CD14-positive monocyte (primary cell): ENCODE measurements around the gene FAM169A. TPM values are rescaled to one million over a fixed set of nuclear protein-coding genes. Genes with fewer than 3 reads are reported as not detected.

Experiments used
- DNase-seq, 3 donors: peaks; one replicate each; pipeline ENCODE4 v3.0.0-alpha.2; 2011 to 2022
- H2AFZ ChIP-seq: 2 replicates; pipeline ENCODE4 v1.6.0; 2012; ENCODE audit warnings: mild to moderate bottlenecking, low read depth, low read length, inconsistent platforms; ENCODE audit not compliant: insufficient read depth, poor library complexity, severe bottlenecking
- H3K27ac ChIP-seq, 2 donors: 1 replicate in 1 of 2; 2 replicates in 1 of 2; pipeline ENCODE4 v1.5.1; 2012 to 2013; ENCODE audit warnings: low read length in 2 of 2, control low read depth in 1 of 2, inconsistent platforms in 1 of 2, low read depth in 1 of 2, mild to moderate bottlenecking in 1 of 2
- H3K27me3 ChIP-seq, 2 donors: one replicate each; pipeline versions ENCODE4 v1.6.0 to v1.6.1; 2011 to 2013; ENCODE audit warnings: low read length in 2 of 2; ENCODE audit not compliant: control insufficient read depth in 2 of 2, insufficient read depth in 2 of 2
- H3K36me3 ChIP-seq, 2 donors: replicated peaks in 1 of 2; 1 replicate in 1 of 2; 2 replicates in 1 of 2; pipeline versions ENCODE4 v1.5.1 to v1.6.1; 2012 to 2013; ENCODE audit warnings: low read length in 2 of 2, control low read depth in 1 of 2, inconsistent platforms in 1 of 2, mild to moderate bottlenecking in 1 of 2; ENCODE audit not compliant: insufficient read depth in 2 of 2, control insufficient read depth in 1 of 2
- H3K4me1 ChIP-seq, 2 donors: 1 replicate in 1 of 2; 2 replicates in 1 of 2; pipeline versions ENCODE4 v1.5.1 to v1.6.1; 2012 to 2013; ENCODE audit warnings: low read length in 2 of 2, control low read depth in 1 of 2, inconsistent platforms in 1 of 2, mild to moderate bottlenecking in 1 of 2, moderate library complexity in 1 of 2; ENCODE audit not compliant: insufficient read depth in 2 of 2, control insufficient read depth in 1 of 2
- H3K4me2 ChIP-seq: replicated peaks from 2 replicates; pipeline ENCODE3; 2012; ENCODE audit warnings: low read length, moderate library complexity, mild to moderate bottlenecking; ENCODE audit not compliant: poor library complexity, severe bottlenecking; ENCODE audit errors: extremely low read depth
- H3K4me3 ChIP-seq, 3 experiments: fragments of 200-600 bp in 1 of 3; sonication (generic) in 1 of 3; replicated peaks in 1 of 3; 1 replicate in 2 of 3; 2 replicates in 1 of 3; pipeline ENCODE4 v1.5.1; 2011 to 2013; ENCODE audit warnings: low read length in 3 of 3, mild to moderate bottlenecking in 3 of 3, control low read depth in 2 of 3, low read depth in 2 of 3, inconsistent platforms in 1 of 3, moderate library complexity in 1 of 3
- H3K79me2 ChIP-seq: 2 replicates; pipeline ENCODE4 v1.6.0; 2012; ENCODE audit warnings: mild to moderate bottlenecking, control low read depth, inconsistent platforms, low read length, moderate library complexity; ENCODE audit not compliant: insufficient read depth
- H3K9ac ChIP-seq: 2 replicates; pipeline ENCODE4 v1.6.0; 2017; ENCODE audit warnings: low read length, mild to moderate bottlenecking; ENCODE audit not compliant: insufficient read depth, poor library complexity, severe bottlenecking
- H3K9me3 ChIP-seq, 2 donors: replicated peaks in 1 of 2; 1 replicate in 1 of 2; 2 replicates in 1 of 2; pipeline versions ENCODE4 v1.5.1 to v1.6.1; 2012 to 2013; ENCODE audit warnings: low read length in 2 of 2, control low read depth in 1 of 2; ENCODE audit not compliant: control insufficient read depth in 1 of 2, insufficient read depth in 1 of 2
- H4K20me1 ChIP-seq: 2 replicates; pipeline ENCODE4 v1.6.0; 2012; ENCODE audit warnings: mild to moderate bottlenecking, low read length, control low read depth, moderate library complexity; ENCODE audit not compliant: insufficient read depth
- H3K27ac Mint-ChIP-seq, 7 donors: one replicate each; pipeline ENCODE4 v1.8.0; 2020; ENCODE audit warnings: mild to moderate bottlenecking in 7 of 7, mixed read lengths in 7 of 7, moderate library complexity in 6 of 7, inconsistent platforms in 2 of 7
- H3K27me3 Mint-ChIP-seq, 3 donors: one replicate each; pipeline ENCODE4 v1.8.0; 2021 to 2022; ENCODE audit warnings: low read depth in 3 of 3, mild to moderate bottlenecking in 3 of 3, mixed read lengths in 3 of 3, moderate library complexity in 3 of 3, inconsistent platforms in 1 of 3
- H3K36me3 Mint-ChIP-seq, 2 donors: one replicate each; pipeline ENCODE4 v1.8.0; 2020; ENCODE audit warnings: mixed read lengths in 2 of 2, inconsistent platforms in 1 of 2, mild to moderate bottlenecking in 1 of 2
- H3K4me1 Mint-ChIP-seq: one replicate; pipeline ENCODE4 v1.8.0; 2020; ENCODE audit warnings: mild to moderate bottlenecking, mixed read lengths
- H3K4me3 Mint-ChIP-seq, 2 donors: one replicate each; pipeline ENCODE4 v1.8.0; 2020; ENCODE audit warnings: mild to moderate bottlenecking in 2 of 2, mixed read lengths in 2 of 2, moderate library complexity in 1 of 2
- H3K9me3 Mint-ChIP-seq, 7 donors: one replicate each; pipeline ENCODE4 v1.8.0; 2020 to 2022; ENCODE audit warnings: mixed read lengths in 7 of 7, mild to moderate bottlenecking in 6 of 7, moderate library complexity in 6 of 7, inconsistent platforms in 2 of 7
- CTCF ChIP-seq: fragments of 200-600 bp; IDR thresholded peaks from one replicate; pipeline ENCODE4 v1.8.0; 2022; ENCODE audit warnings: antibody characterized with exemption, mild to moderate bottlenecking
- WGBS: methylation state at CpG from one replicate; pipeline ENCODE4 v1.1.5; 2013; ENCODE audit warnings: missing lambda C conversion rate; ENCODE audit not compliant: insufficient coverage; 5-methylcytosine and 5-hydroxymethylcytosine counted together
- intact Hi-C, 2 donors: fragments of 100-400 bp; cut with micrococcal nuclease; formaldehyde crosslinking; loops; one replicate each; pipeline versions ENCODE4 v1.15.0 to v1.15.1; 2023
- polyA plus RNA-seq, 3 donors: library from polyadenylated mRNA; depleted of rRNA in 1 of 3; unstranded in 2 of 3; stranded (reverse) in 1 of 3; fragments of 300-500 nt in 2 of 3; fragments of >200 nt in 1 of 3; fragmentation: Illumina TruSeq in 2 of 3; gene quantifications; 1 replicate in 2 of 3; 2 replicates in 1 of 3; pipeline ENCODE4 v1.2.3, GENCODE V29; 2012 to 2021

Gene FAM169A
- polyA plus RNA-seq, 3 donors = not detected

GRCh38 chr5:74833537-74834266 is 32.5 kb downstream of the FAM169A start:
- Histone ChIP-seq H3K36me3 (no peaks in the 10 kb centered on the region), H2AFZ (no peak overlapping the region), H3K79me2 (no peaks in the 10 kb centered on the region), H3K4me2 (no peak overlapping the region), H3K27ac (no peak overlapping the region), H3K9ac (no peak overlapping the region), H3K9me3 (no peaks in the 10 kb centered on the region), H3K4me3 (no peak overlapping the region), H4K20me1 (no peaks in the 10 kb centered on the region), H3K27me3 (no peaks in the 10 kb centered on the region), H3K4me1 (no peaks in the 10 kb centered on the region)
- no peak for DNase-seq
- Mint-ChIP-seq H3K4me1 (no peaks in the 10 kb centered on the region), H3K9me3 (peaks cover 0 to 7% (median 4%) of the 10 kb centered on the region in 7 donors), H3K36me3 (peaks cover 0 to 3% of the 10 kb centered on the region in 2 donors), H3K4me3 (no peak overlapping the region), H3K27ac (no peak overlapping the region), H3K27me3 (no peaks in the 10 kb centered on the region)
- WGBS = no CpG with 5 or more reads among the region's 3 CpGs
- intact Hi-C loops = no loop called here
- no peak for TF ChIP-seq CTCF

- 93% methylated on average over 6 of the region's 7 CpGs for WGBS
These were observed 36.8 kb downstream of the FAM169A start for GRCh38 chr5:74829413-74829812.

More at GRCh38 chr5:74829413-74829812, 36.8 kb downstream of the FAM169A start:
- no peak overlapping the region for H2AFZ ChIP-seq
- no peaks in the 10 kb centered on the region for H3K9me3 ChIP-seq
- no peak overlapping the region for H3K9ac ChIP-seq
- no peaks in the 10 kb centered on the region for H4K20me1 ChIP-seq
- Mint-ChIP-seq H3K36me3 (no peaks in the 10 kb centered on the region), H3K4me3 (no peak overlapping the region), H3K27me3 (no peaks in the 10 kb centered on the region), H3K4me1 (no peaks in the 10 kb centered on the region), H3K27ac (no peak overlapping the region), H3K9me3 (peaks cover 0 to 3% (median 0%) of the 10 kb centered on the region in 7 donors)
- intact Hi-C loops = no loop called here
- TF ChIP-seq CTCF = no peak
- no peaks in the 10 kb centered on the region for H3K27me3 ChIP-seq
- H3K4me3 ChIP-seq = no peak overlapping the region
- H3K4me2 ChIP-seq = no peak overlapping the region
- no peak for DNase-seq
- H3K27ac ChIP-seq = no peak overlapping the region
- H3K4me1 ChIP-seq = no peaks in the 10 kb centered on the region
- no peaks in the 10 kb centered on the region for H3K79me2 ChIP-seq
- no peaks in the 10 kb centered on the region for H3K36me3 ChIP-seq
